ENCODE results near the gene MRPL55. TPM values are rescaled to one million over a fixed set of nuclear protein-coding genes. Genes with fewer than 3 reads are reported as not detected.

MRPL55 gene
- total and polyA plus RNA-seq, 2 of the 13 experiments (the other 11 are each of a cell fraction or from before 2014, with no cell fraction given): 58.6 to 92.9 TPM

DNA sequence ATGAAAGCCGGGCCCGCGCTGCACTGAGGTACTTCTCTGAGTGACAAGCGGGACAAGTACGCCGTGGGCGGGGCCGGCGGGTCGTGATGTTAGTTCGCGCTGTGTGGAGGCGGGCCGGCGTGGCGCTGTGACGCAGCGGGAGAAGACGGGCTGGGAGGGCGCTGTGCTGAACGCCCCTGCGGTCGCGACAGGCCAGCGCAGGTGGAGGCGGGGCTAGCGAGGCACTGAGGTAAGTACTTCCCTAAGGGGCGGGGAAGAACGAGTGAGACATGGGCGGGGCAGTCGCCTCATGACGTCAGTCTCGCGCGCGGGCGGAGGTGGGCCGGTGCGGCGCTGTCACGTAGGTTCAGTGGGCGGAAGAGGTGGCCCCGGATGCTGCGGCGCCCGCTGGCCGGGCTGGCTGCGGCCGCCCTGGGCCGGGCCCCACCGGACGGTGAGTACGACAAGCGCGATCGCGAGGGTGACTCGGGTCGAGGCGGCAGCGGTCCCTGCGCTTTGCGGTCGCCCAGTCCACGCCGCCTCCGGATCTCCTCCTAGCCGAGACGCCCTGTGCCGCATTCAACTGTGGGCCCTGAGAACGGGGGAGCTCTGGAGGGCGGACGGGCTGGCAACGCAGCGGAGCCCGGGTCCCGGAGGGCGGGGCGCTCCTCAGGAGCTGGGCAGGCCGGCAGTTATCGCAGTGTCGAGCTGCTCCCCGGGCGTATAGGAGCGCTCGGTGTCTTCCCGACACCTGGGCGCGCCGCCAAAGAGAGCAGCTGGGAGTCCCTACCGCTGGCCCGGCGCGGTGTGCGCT, 31.0 kb upstream of the MRPL55 start, which contains the start of gene GUK1 (continued):
- TF ChIP-seq PAXIP1 (CRISPR knock-in tag; conservative IDR thresholded peaks at IDR 0.05) (peak; percentile 62; the same call in 1 of the 2 replicates), ZZZ3 (CRISPR knock-in tag; IDR thresholded peaks at IDR 0.05; ENCODE audit: borderline replicate concordance) (no peak), RCOR2 (CRISPR knock-in tag; IDR thresholded peaks at IDR 0.05) (no peak; the same call in 1 of the 2 replicates), SMARCC2 (IDR thresholded peaks at IDR 0.05) (no peak), NR2F6 (IDR thresholded peaks at IDR 0.05) (no peak), NR2F6 (CRISPR knock-in tag; IDR thresholded peaks at IDR 0.05) (peak; percentile 24; the same call in 1 of the 2 replicates), MYC (CRISPR knock-in tag; IDR thresholded peaks at IDR 0.05; ENCODE audit: borderline replicate concordance) (peak; percentile 81), HMG20B (CRISPR knock-in tag; conservative IDR thresholded peaks at IDR 0.05) (no peak), GTF2F1 (IDR thresholded peaks at IDR 0.05; ENCODE audit: low read length) (no peak), RFXAP (CRISPR knock-in tag; IDR thresholded peaks at IDR 0.05; ENCODE audit: borderline replicate concordance) (peak; percentile 81), CSRNP2 (CRISPR knock-in tag; conservative IDR thresholded peaks at IDR 0.05; ENCODE audit: low read depth) (no peak)
- TF ChIP-seq, protein P1, sequence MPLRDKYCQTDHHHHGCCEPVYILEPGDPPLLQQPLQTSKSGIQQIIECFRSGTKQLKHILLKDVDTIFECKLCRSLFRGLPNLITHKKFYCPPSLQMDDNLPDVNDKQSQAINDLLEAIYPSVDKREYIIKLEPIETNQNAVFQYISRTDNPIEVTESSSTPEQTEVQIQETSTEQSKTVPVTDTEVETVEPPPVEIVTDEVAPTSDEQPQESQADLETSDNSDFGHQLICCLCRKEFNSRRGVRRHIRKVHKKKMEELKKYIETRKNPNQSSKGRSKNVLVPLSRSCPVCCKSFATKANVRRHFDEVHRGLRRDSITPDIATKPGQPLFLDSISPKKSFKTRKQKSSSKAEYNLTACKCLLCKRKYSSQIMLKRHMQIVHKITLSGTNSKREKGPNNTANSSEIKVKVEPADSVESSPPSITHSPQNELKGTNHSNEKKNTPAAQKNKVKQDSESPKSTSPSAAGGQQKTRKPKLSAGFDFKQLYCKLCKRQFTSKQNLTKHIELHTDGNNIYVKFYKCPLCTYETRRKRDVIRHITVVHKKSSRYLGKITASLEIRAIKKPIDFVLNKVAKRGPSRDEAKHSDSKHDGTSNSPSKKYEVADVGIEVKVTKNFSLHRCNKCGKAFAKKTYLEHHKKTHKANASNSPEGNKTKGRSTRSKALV (CRISPR knock-in tag; IDR thresholded peaks at IDR 0.05): peak; percentile 34
- TF ChIP-seq, protein P2, sequence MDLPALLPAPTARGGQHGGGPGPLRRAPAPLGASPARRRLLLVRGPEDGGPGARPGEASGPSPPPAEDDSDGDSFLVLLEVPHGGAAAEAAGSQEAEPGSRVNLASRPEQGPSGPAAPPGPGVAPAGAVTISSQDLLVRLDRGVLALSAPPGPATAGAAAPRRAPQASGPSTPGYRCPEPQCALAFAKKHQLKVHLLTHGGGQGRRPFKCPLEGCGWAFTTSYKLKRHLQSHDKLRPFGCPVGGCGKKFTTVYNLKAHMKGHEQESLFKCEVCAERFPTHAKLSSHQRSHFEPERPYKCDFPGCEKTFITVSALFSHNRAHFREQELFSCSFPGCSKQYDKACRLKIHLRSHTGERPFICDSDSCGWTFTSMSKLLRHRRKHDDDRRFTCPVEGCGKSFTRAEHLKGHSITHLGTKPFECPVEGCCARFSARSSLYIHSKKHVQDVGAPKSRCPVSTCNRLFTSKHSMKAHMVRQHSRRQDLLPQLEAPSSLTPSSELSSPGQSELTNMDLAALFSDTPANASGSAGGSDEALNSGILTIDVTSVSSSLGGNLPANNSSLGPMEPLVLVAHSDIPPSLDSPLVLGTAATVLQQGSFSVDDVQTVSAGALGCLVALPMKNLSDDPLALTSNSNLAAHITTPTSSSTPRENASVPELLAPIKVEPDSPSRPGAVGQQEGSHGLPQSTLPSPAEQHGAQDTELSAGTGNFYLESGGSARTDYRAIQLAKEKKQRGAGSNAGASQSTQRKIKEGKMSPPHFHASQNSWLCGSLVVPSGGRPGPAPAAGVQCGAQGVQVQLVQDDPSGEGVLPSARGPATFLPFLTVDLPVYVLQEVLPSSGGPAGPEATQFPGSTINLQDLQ (CRISPR knock-in tag; IDR thresholded peaks at IDR 0.05): no peak

All from HepG2 (cell line).